HepG2 (cell line): ENCODE results near the gene SLC7A8. TPM values are rescaled to one million over a fixed set of nuclear protein-coding genes. Genes with fewer than 3 reads are reported as not detected.

Source experiments
- ARNT2 ChIP-seq: sonication (generic); formaldehyde crosslinking; IDR thresholded peaks from 2 replicates; pipeline ENCODE4 v1.8.0; 2022; ENCODE audit warnings: mild to moderate bottlenecking, low read depth, missing genetic modification reagents, moderate library complexity
- FOXK1 ChIP-seq: sonication (generic); formaldehyde crosslinking; IDR thresholded peaks from 2 replicates; pipeline ENCODE4 v1.4.0; 2020; ENCODE audit warnings: low read depth, missing genetic modification reagents, borderline replicate concordance
- HMG20B ChIP-seq: conservative IDR thresholded peaks from 2 replicates; pipeline ENCODE4 v1.6.1; 2016; ENCODE audit warnings: missing genetic modification reagents, missing compliant biosample characterization
- MXD4 ChIP-seq: IDR thresholded peaks from 2 replicates; pipeline ENCODE4 v1.6.1; 2016; ENCODE audit warnings: mild to moderate bottlenecking, missing biosample characterization, missing genetic modification reagents
- TSC22D2 ChIP-seq: sonication (generic); formaldehyde crosslinking; IDR thresholded peaks from 2 replicates; pipeline ENCODE4 v1.5.1; 2020; ENCODE audit warnings: missing genetic modification reagents, mild to moderate bottlenecking, borderline replicate concordance
- ZNF143 ChIP-seq: sonication (generic); formaldehyde crosslinking; IDR thresholded peaks from 2 replicates; pipeline ENCODE4 v1.4.0; 2020; ENCODE audit warnings: missing genetic modification reagents
- ZNF235 ChIP-seq: sonication (generic); formaldehyde crosslinking; IDR thresholded peaks from 2 replicates; pipeline ENCODE4 v1.8.1; 2023; ENCODE audit warnings: mild to moderate bottlenecking, missing genetic modification reagents, borderline replicate concordance
- ZNF253 ChIP-seq: sonication (generic); formaldehyde crosslinking; IDR thresholded peaks from 2 replicates; pipeline ENCODE4 v1.8.0; 2022; ENCODE audit warnings: mild to moderate bottlenecking, missing genetic modification reagents, borderline replicate concordance
- ZNF260 ChIP-seq: sonication (generic); formaldehyde crosslinking; IDR thresholded peaks from 2 replicates; pipeline ENCODE4 v1.4.0; 2020; ENCODE audit warnings: missing genetic modification reagents, low read depth, mild to moderate bottlenecking, borderline replicate concordance
- ZNF441 ChIP-seq: sonication (generic); formaldehyde crosslinking; IDR thresholded peaks from 2 replicates; pipeline ENCODE4 v1.7.0; 2021; ENCODE audit warnings: missing genetic modification reagents, borderline replicate concordance
- ZNF501 ChIP-seq: sonication (generic); formaldehyde crosslinking; IDR thresholded peaks from 2 replicates; pipeline ENCODE4 v1.5.1; 2020; ENCODE audit warnings: mild to moderate bottlenecking, moderate library complexity, missing genetic modification reagents
- ZNF557 ChIP-seq: sonication (generic); formaldehyde crosslinking; IDR thresholded peaks from 2 replicates; pipeline ENCODE4 v1.4.0; 2020; ENCODE audit warnings: missing genetic modification reagents
- polyA plus RNA-seq, 8 experiments: library from polyadenylated mRNA; depleted of rRNA in 3 of 8; stranded (reverse) in 7 of 8; unstranded in 1 of 8; fragments of >200 nt; fragmentation: Illumina TruSeq in 4 of 8; extraction: Trizol in 4 of 8; gene quantifications; 2 replicates each; pipeline versions ENCODE4 v1.2.1 to v1.2.3, GENCODE V29; 2011 to 2016; ENCODE audit warnings: low read depth in 4 of 8, missing spikeins in 1 of 8, mixed read lengths in 1 of 8; ENCODE audit not compliant: insufficient read depth in 1 of 8
- total RNA-seq, 5 experiments: library from RNA; depleted of rRNA; stranded (reverse); fragments of >200 nt; fragmentation: Illumina TruSeq; extraction: Trizol; gene quantifications; 2 replicates each; pipeline ENCODE4 v1.2.3, GENCODE V29; 2016; ENCODE audit warnings: low read depth in 1 of 5
- TF ChIP-seq, protein P1 (sequence below): IDR thresholded peaks from 2 replicates; pipeline ENCODE4 v1.6.1; 2016; ENCODE audit warnings: mild to moderate bottlenecking, missing biosample characterization, missing genetic modification reagents
- TF ChIP-seq, protein P2 (sequence below): sonication (generic); formaldehyde crosslinking; IDR thresholded peaks from 2 replicates; pipeline ENCODE4 v1.5.1; 2020; ENCODE audit warnings: mild to moderate bottlenecking, moderate library complexity, missing genetic modification reagents
- TF ChIP-seq, protein P3 (sequence below): sonication (generic); formaldehyde crosslinking; IDR thresholded peaks from 2 replicates; pipeline ENCODE4 v1.4.0; 2020; ENCODE audit warnings: mild to moderate bottlenecking, low read depth, missing genetic modification reagents
- TF ChIP-seq, protein P4 (sequence below): sonication (generic); formaldehyde crosslinking; IDR thresholded peaks from 2 replicates; pipeline ENCODE4 v1.5.0; 2020; ENCODE audit warnings: missing genetic modification reagents
- TF ChIP-seq, protein P5 (sequence below): IDR thresholded peaks from 2 replicates; pipeline ENCODE4 v1.4.0; 2020; ENCODE audit warnings: mild to moderate bottlenecking, missing genetic modification reagents

SLC7A8 gene
- total and polyA plus RNA-seq, 2 of the 13 experiments (the other 11 are each of a cell fraction or from before 2014, with no cell fraction given), result 0.25 TPM; not detected in 1

- TF ChIP-seq, protein P1, sequence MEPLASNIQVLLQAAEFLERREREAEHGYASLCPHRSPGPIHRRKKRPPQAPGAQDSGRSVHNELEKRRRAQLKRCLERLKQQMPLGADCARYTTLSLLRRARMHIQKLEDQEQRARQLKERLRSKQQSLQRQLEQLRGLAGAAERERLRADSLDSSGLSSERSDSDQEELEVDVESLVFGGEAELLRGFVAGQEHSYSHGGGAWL (CRISPR knock-in tag), result 0 out of 2 replicates have a peak, but pooled peaks have one; percentile 39
- TF ChIP-seq ZNF143 (CRISPR knock-in tag), result 0 out of 2 replicates have a peak, but pooled peaks have one; percentile 29
- TF ChIP-seq HMG20B, result 0 out of 2 replicates have a peak, but pooled peaks have one; percentile 19
- TF ChIP-seq ZNF557 (CRISPR knock-in tag), result 0 out of 2 replicates have a peak, but pooled peaks have one; percentile 40
- TF ChIP-seq ZNF253 (CRISPR knock-in tag), result no peak
- no peak for TF ChIP-seq ZNF260 (CRISPR knock-in tag)
- peak; percentile 39; the same call in 1 of the 2 replicates for TF ChIP-seq MXD4 (CRISPR knock-in tag)
- TF ChIP-seq, protein P2, sequence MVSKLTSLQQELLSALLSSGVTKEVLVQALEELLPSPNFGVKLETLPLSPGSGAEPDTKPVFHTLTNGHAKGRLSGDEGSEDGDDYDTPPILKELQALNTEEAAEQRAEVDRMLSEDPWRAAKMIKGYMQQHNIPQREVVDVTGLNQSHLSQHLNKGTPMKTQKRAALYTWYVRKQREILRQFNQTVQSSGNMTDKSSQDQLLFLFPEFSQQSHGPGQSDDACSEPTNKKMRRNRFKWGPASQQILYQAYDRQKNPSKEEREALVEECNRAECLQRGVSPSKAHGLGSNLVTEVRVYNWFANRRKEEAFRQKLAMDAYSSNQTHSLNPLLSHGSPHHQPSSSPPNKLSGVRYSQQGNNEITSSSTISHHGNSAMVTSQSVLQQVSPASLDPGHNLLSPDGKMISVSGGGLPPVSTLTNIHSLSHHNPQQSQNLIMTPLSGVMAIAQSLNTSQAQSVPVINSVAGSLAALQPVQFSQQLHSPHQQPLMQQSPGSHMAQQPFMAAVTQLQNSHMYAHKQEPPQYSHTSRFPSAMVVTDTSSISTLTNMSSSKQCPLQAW (CRISPR knock-in tag), result 0 out of 2 replicates have a peak, but pooled peaks have one; percentile 29
- no peak for TF ChIP-seq ZNF235 (CRISPR knock-in tag)
- TF ChIP-seq, protein P3, sequence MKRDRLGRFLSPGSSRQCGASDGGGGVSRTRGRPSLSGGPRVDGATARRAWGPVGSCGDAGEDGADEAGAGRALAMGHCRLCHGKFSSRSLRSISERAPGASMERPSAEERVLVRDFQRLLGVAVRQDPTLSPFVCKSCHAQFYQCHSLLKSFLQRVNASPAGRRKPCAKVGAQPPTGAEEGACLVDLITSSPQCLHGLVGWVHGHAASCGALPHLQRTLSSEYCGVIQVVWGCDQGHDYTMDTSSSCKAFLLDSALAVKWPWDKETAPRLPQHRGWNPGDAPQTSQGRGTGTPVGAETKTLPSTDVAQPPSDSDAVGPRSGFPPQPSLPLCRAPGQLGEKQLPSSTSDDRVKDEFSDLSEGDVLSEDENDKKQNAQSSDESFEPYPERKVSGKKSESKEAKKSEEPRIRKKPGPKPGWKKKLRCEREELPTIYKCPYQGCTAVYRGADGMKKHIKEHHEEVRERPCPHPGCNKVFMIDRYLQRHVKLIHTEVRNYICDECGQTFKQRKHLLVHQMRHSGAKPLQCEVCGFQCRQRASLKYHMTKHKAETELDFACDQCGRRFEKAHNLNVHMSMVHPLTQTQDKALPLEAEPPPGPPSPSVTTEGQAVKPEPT (CRISPR knock-in tag), result no peak
- TF ChIP-seq, protein P4, sequence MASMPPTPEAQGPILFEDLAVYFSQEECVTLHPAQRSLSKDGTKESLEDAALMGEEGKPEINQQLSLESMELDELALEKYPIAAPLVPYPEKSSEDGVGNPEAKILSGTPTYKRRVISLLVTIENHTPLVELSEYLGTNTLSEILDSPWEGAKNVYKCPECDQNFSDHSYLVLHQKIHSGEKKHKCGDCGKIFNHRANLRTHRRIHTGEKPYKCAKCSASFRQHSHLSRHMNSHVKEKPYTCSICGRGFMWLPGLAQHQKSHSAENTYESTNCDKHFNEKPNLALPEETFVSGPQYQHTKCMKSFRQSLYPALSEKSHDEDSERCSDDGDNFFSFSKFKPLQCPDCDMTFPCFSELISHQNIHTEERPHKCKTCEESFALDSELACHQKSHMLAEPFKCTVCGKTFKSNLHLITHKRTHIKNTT (CRISPR knock-in tag), result no peak
- TF ChIP-seq ARNT2 (CRISPR knock-in tag), result 0 out of 2 replicates have a peak, but pooled peaks have one; percentile 17
- peak; percentile 34; the same call in 1 of the 2 replicates for TF ChIP-seq ZNF441 (CRISPR knock-in tag)
- TF ChIP-seq TSC22D2 (CRISPR knock-in tag), result no peak
- TF ChIP-seq ZNF501 (CRISPR knock-in tag), result peak; percentile 18; the same call in 1 of the 2 replicates
- TF ChIP-seq, protein P5, sequence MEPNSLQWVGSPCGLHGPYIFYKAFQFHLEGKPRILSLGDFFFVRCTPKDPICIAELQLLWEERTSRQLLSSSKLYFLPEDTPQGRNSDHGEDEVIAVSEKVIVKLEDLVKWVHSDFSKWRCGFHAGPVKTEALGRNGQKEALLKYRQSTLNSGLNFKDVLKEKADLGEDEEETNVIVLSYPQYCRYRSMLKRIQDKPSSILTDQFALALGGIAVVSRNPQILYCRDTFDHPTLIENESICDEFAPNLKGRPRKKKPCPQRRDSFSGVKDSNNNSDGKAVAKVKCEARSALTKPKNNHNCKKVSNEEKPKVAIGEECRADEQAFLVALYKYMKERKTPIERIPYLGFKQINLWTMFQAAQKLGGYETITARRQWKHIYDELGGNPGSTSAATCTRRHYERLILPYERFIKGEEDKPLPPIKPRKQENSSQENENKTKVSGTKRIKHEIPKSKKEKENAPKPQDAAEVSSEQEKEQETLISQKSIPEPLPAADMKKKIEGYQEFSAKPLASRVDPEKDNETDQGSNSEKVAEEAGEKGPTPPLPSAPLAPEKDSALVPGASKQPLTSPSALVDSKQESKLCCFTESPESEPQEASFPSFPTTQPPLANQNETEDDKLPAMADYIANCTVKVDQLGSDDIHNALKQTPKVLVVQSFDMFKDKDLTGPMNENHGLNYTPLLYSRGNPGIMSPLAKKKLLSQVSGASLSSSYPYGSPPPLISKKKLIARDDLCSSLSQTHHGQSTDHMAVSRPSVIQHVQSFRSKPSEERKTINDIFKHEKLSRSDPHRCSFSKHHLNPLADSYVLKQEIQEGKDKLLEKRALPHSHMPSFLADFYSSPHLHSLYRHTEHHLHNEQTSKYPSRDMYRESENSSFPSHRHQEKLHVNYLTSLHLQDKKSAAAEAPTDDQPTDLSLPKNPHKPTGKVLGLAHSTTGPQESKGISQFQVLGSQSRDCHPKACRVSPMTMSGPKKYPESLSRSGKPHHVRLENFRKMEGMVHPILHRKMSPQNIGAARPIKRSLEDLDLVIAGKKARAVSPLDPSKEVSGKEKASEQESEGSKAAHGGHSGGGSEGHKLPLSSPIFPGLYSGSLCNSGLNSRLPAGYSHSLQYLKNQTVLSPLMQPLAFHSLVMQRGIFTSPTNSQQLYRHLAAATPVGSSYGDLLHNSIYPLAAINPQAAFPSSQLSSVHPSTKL (CRISPR knock-in tag), result peak; percentile 35; the same call in 1 of the 2 replicates
- 0 out of 2 replicates have a peak, but pooled peaks have one; percentile 35 for TF ChIP-seq FOXK1 (CRISPR knock-in tag)
Measured at GRCh38 chr14:23104591-23105347, 78.7 kb downstream of the SLC7A8 start, which contains the start of gene CIROP (continued).
